ENCODE data around the gene TMEM40. TPM values are rescaled to one million over a fixed set of nuclear protein-coding genes. Genes with fewer than 3 reads are reported as not detected.

TMEM40 gene
- total and polyA plus RNA-seq, 9 of the 15 experiments (the other 6 are each of a cell fraction or from before 2014, with no cell fraction given) = 0.11 to 0.31 (median 0.14) TPM; not detected in 6

DNA sequence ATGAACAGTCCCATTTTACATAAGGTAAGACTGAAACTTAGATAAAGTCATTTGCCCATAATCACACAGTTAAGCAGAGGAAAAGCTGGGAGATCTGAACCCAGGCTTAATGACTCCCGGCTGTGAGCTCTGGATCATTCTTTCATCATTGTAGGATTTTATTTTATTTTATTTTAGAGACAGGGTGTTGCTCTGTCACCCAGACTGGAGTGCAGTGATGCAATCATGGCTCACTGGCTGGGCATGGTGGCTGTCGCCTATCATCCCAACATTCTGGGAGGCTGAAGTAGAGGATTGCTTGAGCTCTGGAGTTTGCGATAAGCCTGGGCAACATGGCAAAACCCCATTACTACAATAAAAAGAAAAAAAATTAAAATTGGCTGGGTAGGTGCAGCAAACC, 63.9 kb downstream of the TMEM40 start:
- peak; percentile 52 for ATAC-seq
- Histone ChIP-seq H3K4me2 (ENCODE audit: insufficient read depth, low read length) (no peak overlapping the region), H3K36me3 (ENCODE audit: control insufficient read depth, insufficient read depth, low read length) (no peaks in the 10 kb centered on the region), H3K79me2 (ENCODE audit: control insufficient read depth, insufficient read depth, low read length) (no peaks in the 10 kb centered on the region), H3K9ac (ENCODE audit: insufficient read depth in 1 of 2, low read depth in 2 of 2, low read length in 2 of 2) (no peak overlapping the region), H3K9me1 (ENCODE audit: control insufficient read depth, insufficient read depth, low read length) (no peaks in the 10 kb centered on the region), H3K9me3 (replicated peaks; ENCODE audit: control insufficient read depth, insufficient read depth, low read depth, low read length) (no peaks in the 10 kb centered on the region), H3K4me1 (replicated peaks in 1 of 2; ENCODE audit: control insufficient read depth in 2 of 2, insufficient read depth in 2 of 2, low read length in 2 of 2) (peaks cover 3 to 5% of the 10 kb centered on the region in 2 experiments; a peak in 3 of 5 replicates), H4K20me1 (replicated peaks; ENCODE audit: control insufficient read depth, insufficient read depth, low read length) (no peaks in the 10 kb centered on the region), H3K27me3 (ENCODE audit: control insufficient read depth in 2 of 2, insufficient read depth in 2 of 2, low read length in 2 of 2) (no peaks in the 10 kb centered on the region), H3K27ac (ENCODE audit: extremely low read depth, low read depth, low read length) (no peak overlapping the region), H2AFZ (ENCODE audit: low read depth, low read length) (no peak overlapping the region), H3K4me3 (no peak overlapping the region)
- ChIA-PET CTCF (ENCODE audit: low intra/inter-chr PET ratio) (no interaction called here), POLR2A (interaction anchor here (0.7 kb wide), 1 partner anchor 31 kb away, joined by 3 read pairs; the partner anchor contains the start of gene RAF1)
- BruUV-seq (replicated peaks) = no TSS peak
- no peak for FAIRE-seq
- TF ChIP-seq CBFA2T3 (IDR thresholded peaks at IDR 0.05) = peak; percentile 41; the same call in 1 of the 2 replicates
- TF ChIP-seq, protein P1, sequence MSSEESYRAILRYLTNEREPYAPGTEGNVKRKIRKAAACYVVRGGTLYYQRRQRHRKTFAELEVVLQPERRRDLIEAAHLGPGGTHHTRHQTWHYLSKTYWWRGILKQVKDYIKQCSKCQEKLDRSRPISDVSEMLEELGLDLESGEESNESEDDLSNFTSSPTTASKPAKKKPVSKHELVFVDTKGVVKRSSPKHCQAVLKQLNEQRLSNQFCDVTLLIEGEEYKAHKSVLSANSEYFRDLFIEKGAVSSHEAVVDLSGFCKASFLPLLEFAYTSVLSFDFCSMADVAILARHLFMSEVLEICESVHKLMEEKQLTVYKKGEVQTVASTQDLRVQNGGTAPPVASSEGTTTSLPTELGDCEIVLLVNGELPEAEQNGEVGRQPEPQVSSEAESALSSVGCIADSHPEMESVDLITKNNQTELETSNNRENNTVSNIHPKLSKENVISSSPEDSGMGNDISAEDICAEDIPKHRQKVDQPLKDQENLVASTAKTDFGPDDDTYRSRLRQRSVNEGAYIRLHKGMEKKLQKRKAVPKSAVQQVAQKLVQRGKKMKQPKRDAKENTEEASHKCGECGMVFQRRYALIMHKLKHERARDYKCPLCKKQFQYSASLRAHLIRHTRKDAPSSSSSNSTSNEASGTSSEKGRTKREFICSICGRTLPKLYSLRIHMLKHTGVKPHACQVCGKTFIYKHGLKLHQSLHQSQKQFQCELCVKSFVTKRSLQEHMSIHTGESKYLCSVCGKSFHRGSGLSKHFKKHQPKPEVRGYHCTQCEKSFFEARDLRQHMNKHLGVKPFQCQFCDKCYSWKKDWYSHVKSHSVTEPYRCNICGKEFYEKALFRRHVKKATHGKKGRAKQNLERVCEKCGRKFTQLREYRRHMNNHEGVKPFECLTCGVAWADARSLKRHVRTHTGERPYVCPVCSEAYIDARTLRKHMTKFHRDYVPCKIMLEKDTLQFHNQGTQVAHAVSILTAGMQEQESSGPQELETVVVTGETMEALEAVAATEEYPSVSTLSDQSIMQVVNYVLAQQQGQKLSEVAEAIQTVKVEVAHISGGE (CRISPR knock-in tag; IDR thresholded peaks at IDR 0.05) = no peak
- TF ChIP-seq ZNF79 (CRISPR knock-in tag; IDR thresholded peaks at IDR 0.05; ENCODE audit: low read depth) = no peak
- TF ChIP-seq BRD9 (IDR thresholded peaks at IDR 0.05; ENCODE audit: low read depth, partially characterized antibody) = no peak
- TF ChIP-seq, protein P2, sequence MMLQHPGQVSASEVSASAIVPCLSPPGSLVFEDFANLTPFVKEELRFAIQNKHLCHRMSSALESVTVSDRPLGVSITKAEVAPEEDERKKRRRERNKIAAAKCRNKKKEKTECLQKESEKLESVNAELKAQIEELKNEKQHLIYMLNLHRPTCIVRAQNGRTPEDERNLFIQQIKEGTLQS (IDR thresholded peaks at IDR 0.05) = peak; percentile 91
- TF ChIP-seq, protein P2 (CRISPR knock-in tag; conservative IDR thresholded peaks at IDR 0.05) = no peak
- peak; percentile 64 for TF ChIP-seq CEBPG (CRISPR knock-in tag; IDR thresholded peaks at IDR 0.05)
- TF ChIP-seq CEBPG (tag; conservative IDR thresholded peaks at IDR 0.05 in 1 of 2, IDR thresholded peaks at IDR 0.05 in 1 of 2) = peak; percentile 38 to 61; a peak in 3 of 4 replicates
- peak; percentile 75 for TF ChIP-seq CEBPB (tag; IDR thresholded peaks at IDR 0.05)
- no peak for TF ChIP-seq MIER1 (IDR thresholded peaks at IDR 0.05; ENCODE audit: low read depth)
- 0 out of 2 replicates have a peak, but pooled peaks have one; percentile 3 for TF ChIP-seq TAL1 (IDR thresholded peaks at IDR 0.05)
- TF ChIP-seq BCOR (IDR thresholded peaks at IDR 0.05) = peak; percentile 26; the same call in 1 of the 2 replicates
- TF ChIP-seq, protein P3, sequence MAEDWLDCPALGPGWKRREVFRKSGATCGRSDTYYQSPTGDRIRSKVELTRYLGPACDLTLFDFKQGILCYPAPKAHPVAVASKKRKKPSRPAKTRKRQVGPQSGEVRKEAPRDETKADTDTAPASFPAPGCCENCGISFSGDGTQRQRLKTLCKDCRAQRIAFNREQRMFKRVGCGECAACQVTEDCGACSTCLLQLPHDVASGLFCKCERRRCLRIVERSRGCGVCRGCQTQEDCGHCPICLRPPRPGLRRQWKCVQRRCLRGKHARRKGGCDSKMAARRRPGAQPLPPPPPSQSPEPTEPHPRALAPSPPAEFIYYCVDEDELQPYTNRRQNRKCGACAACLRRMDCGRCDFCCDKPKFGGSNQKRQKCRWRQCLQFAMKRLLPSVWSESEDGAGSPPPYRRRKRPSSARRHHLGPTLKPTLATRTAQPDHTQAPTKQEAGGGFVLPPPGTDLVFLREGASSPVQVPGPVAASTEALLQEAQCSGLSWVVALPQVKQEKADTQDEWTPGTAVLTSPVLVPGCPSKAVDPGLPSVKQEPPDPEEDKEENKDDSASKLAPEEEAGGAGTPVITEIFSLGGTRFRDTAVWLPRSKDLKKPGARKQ (CRISPR knock-in tag; IDR thresholded peaks at IDR 0.05) = no peak
- peak; percentile 19 for TF ChIP-seq RBM25 (IDR thresholded peaks at IDR 0.05; ENCODE audit: low read depth, low read length, severe bottlenecking)
- 52% methylated on average over 3 of the region's 3 CpGs for WGBS (ENCODE audit: insufficient coverage, low coverage, missing lambda C conversion rate)
- intact Hi-C loops (cut with micrococcal nuclease) (no loop called here), in situ Hi-C loops (cut with MboI) (no loop called here)
- DNase-seq (ENCODE audit: extremely low read depth in 1 of 4, low spot score in 3 of 4) = no peak
